Measurements from ENCODE around the gene ADGRB2. TPM values are rescaled to one million over a fixed set of nuclear protein-coding genes. Genes with fewer than 3 reads are reported as not detected.

The ADGRB2 gene
- total RNA-seq, 1 experiment from 2014 or later: 1.5 TPM

DNA sequence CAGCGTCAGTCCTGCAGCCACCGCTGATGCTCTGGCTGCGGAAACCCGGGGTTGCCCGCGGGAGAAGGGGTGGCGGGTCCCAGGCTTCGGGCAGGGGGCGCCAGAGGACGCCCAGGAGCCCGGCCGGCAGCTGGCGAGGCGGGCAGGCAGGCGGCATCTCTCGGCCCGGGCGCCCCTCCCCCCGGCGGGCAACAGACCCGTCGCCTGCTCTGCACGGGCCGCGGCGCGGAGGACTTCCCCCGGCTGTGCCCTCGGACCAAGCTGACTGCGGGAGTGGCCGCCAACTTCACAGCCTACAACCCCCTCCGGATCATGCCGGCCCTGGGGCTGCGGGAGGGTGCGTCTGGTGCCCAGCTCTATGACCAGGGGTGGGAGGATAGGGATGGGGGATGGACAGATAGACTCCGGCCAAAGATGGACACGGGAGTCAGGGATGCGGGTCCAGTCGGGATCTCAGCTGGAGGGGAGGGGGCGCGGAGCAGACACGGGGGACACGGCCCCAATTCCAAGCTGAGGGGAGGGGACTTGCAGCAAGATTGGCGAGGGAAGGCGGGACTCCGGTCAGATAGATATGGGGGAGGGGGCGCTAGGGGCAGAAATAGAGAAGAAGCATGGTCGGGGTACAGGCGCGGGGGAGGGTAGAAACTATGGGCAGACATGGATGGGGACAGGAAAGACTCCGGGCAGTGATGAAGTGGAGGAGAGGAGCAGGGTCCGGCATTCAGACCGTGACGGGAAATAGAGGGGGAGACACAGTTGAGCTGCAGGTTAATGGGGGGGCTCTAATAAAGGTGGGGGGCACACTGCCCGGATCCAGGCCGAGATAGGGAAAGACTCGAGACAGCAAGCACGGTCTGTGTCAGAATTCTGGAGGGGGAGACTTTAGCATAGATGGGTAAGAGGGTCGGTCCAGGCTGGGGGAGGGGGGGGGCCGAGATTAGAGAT lies 1.1 kb downstream of the ADGRB2 start:
- H3K27me3 Mint-ChIP-seq (ENCODE audit: insufficient read depth, unreplicated experiment): no peaks in the 10 kb centered on the region
- POLR2A ChIA-PET: interaction anchor here (0.7 kb wide), 1 partner anchor 13 kb away, joined by 3 read pairs; no protein-coding TSS in a partner anchor
- no peaks in the 10 kb centered on the region for H3K9me3 Mint-ChIP-seq (ENCODE audit: unreplicated experiment)
- CTCF ChIA-PET: interaction anchor here (0.5 to 1.7 kb wide), 10 partner anchors 12 to 192 kb away, joined by 3 to 6 read pairs (median 4); no protein-coding TSS in a partner anchor
- peak; percentile 59 for DNase-seq (ENCODE audit: unreplicated experiment)
- H3K4me3 Mint-ChIP-seq (ENCODE audit: unreplicated experiment): peak overlapping the region; percentile 75
- intact Hi-C loops (cut with micrococcal nuclease): loop anchor here (2.0 kb wide), 1 partner anchor 26 kb away; no protein-coding TSS in a partner anchor
- TF ChIP-seq, protein P1, sequence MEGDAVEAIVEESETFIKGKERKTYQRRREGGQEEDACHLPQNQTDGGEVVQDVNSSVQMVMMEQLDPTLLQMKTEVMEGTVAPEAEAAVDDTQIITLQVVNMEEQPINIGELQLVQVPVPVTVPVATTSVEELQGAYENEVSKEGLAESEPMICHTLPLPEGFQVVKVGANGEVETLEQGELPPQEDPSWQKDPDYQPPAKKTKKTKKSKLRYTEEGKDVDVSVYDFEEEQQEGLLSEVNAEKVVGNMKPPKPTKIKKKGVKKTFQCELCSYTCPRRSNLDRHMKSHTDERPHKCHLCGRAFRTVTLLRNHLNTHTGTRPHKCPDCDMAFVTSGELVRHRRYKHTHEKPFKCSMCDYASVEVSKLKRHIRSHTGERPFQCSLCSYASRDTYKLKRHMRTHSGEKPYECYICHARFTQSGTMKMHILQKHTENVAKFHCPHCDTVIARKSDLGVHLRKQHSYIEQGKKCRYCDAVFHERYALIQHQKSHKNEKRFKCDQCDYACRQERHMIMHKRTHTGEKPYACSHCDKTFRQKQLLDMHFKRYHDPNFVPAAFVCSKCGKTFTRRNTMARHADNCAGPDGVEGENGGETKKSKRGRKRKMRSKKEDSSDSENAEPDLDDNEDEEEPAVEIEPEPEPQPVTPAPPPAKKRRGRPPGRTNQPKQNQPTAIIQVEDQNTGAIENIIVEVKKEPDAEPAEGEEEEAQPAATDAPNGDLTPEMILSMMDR (IDR thresholded peaks at IDR 0.05; ENCODE audit: unreplicated experiment): peak; percentile 64
- BruUV-seq (replicated peaks): no TSS peak
- peaks cover 11% of the 10 kb centered on the region for H3K4me1 Mint-ChIP-seq (ENCODE audit: insufficient read depth, unreplicated experiment)
- H3K36me3 Mint-ChIP-seq (ENCODE audit: insufficient read depth, unreplicated experiment): no peaks in the 10 kb centered on the region
- no peak overlapping the region for H3K27ac Mint-ChIP-seq (ENCODE audit: low read depth, unreplicated experiment)

DNA sequence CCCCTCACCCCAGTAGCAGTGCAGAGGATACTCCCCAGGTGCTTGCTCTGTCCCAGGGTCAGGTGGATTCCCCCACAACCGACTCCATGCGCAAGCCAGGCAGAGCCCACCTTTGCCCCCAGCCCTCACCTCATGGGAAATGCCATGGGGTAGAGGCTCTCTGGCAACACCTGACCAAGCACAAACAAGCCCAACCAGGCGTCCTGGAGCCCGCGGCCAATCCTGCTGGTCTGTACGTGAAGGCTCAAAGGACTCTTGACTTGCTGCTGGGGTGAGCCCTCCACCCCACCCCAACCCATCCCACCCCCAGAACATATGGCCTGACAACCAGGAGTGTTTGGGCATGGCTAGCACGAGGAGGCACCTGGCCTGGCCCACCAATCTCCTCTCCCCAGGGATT lies 1.8 kb downstream of the ADGRB2 start:
- Mint-ChIP-seq H3K27ac (ENCODE audit: low read depth, unreplicated experiment) (no peak overlapping the region), H3K4me3 (ENCODE audit: unreplicated experiment) (peak overlapping the region; percentile 75), H3K36me3 (ENCODE audit: insufficient read depth, unreplicated experiment) (no peaks in the 10 kb centered on the region), H3K9me3 (ENCODE audit: unreplicated experiment) (no peaks in the 10 kb centered on the region), H3K4me1 (ENCODE audit: insufficient read depth, unreplicated experiment) (peaks cover 11% of the 10 kb centered on the region), H3K27me3 (ENCODE audit: insufficient read depth, unreplicated experiment) (no peaks in the 10 kb centered on the region)
- ChIA-PET POLR2A (interaction anchor here (0.7 kb wide), 1 partner anchor 13 kb away, joined by 3 read pairs; no protein-coding TSS in a partner anchor), CTCF (interaction anchor here (1.1 to 1.3 kb wide), 2 partner anchors 19 to 32 kb away, joined by 3 to 4 read pairs; no protein-coding TSS in a partner anchor)
- TF ChIP-seq, protein P1 (IDR thresholded peaks at IDR 0.05; ENCODE audit: unreplicated experiment): no peak
- no peak for DNase-seq (ENCODE audit: unreplicated experiment)
- BruUV-seq (replicated peaks): no TSS peak
- intact Hi-C loops (cut with micrococcal nuclease): loop anchor here (2.0 kb wide), 1 partner anchor 26 kb away; no protein-coding TSS in a partner anchor

DNA sequence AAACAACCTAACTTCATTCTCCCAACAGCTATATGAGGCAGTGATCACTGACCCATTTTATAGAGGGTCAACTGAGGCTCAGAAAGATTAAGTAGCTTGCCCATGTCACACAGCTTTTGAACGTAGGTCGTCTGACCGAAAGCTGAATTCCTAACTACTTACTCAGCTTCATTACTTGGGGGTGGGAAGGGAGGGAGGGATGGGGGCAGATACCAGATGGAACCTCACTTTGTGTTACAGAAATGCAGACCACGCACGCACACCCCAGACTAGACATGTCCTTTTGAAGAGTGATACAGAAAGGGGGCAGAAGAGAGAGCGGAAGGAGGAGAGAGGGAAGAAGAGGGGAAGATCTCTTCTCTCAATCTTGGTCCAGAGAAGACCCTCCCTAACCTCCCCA lies 2.3 kb downstream of the ADGRB2 start:
- POLR2A ChIA-PET: interaction anchor here (1.0 kb wide), 1 partner anchor 11 kb away, joined by 3 read pairs; no protein-coding TSS in a partner anchor
- TF ChIP-seq, protein P1 (IDR thresholded peaks at IDR 0.05; ENCODE audit: unreplicated experiment): no peak
- no peaks in the 10 kb centered on the region for H3K27me3 Mint-ChIP-seq (ENCODE audit: insufficient read depth, unreplicated experiment)
- H3K36me3 Mint-ChIP-seq (ENCODE audit: insufficient read depth, unreplicated experiment): no peaks in the 10 kb centered on the region
- intact Hi-C loops (cut with micrococcal nuclease): loop anchor here (2.0 kb wide), 1 partner anchor 27 kb away; no protein-coding TSS in a partner anchor
- BruUV-seq (replicated peaks): no TSS peak
- peak overlapping the region; percentile 33 for H3K4me3 Mint-ChIP-seq (ENCODE audit: unreplicated experiment)
- peaks cover 15% of the 10 kb centered on the region for H3K4me1 Mint-ChIP-seq (ENCODE audit: insufficient read depth, unreplicated experiment)
- DNase-seq (ENCODE audit: unreplicated experiment): no peak
- CTCF ChIA-PET: interaction anchor here (1.3 kb wide), 1 partner anchor 32 kb away, joined by 4 read pairs; no protein-coding TSS in a partner anchor
- H3K9me3 Mint-ChIP-seq (ENCODE audit: unreplicated experiment): no peaks in the 10 kb centered on the region
- no peak overlapping the region for H3K27ac Mint-ChIP-seq (ENCODE audit: low read depth, unreplicated experiment)
